CD4-positive, alpha-beta memory T cell (primary cell): Measurements from ENCODE around the gene SORT1. TPM values are rescaled to one million over a fixed set of nuclear protein-coding genes. Genes with fewer than 3 reads are reported as not detected.

Source experiments
- CTCF ChIA-PET: fragments of 350-600 bp; sonication (Branson Sonifier 250); formaldehyde crosslinking; loops from one replicate; lab custom pipeline; 2021; ENCODE audit warnings: inconsistent platforms; ENCODE audit not compliant: partially characterized antibody; lab: Charles Lee
- POLR2A ChIA-PET: fragments of 350-600 bp; sonication (Branson Sonifier 250); formaldehyde crosslinking; loops from one replicate; lab custom pipeline; 2021; ENCODE audit not compliant: partially characterized antibody; lab: Charles Lee
- DNase-seq, 5 donors: peaks; one replicate each; pipeline versions ENCODE4 v3.0.0 to v3.0.0-alpha.2; 2020 to 2022; ENCODE audit warnings: mixed read lengths in 1 of 5
- H3K27ac ChIP-seq: one replicate; pipeline ENCODE4 v1.7.0; 2013; ENCODE audit warnings: low read depth, low read length
- H3K27me3 ChIP-seq: 2 replicates; pipeline ENCODE4 v1.7.0; 2013; ENCODE audit warnings: mild to moderate bottlenecking, low read length, moderate library complexity; ENCODE audit not compliant: insufficient read depth
- H3K36me3 ChIP-seq: 2 replicates; pipeline ENCODE4 v1.7.0; 2013; ENCODE audit warnings: mild to moderate bottlenecking, low read length, moderate library complexity; ENCODE audit not compliant: insufficient read depth
- H3K4me1 ChIP-seq: 2 replicates; pipeline ENCODE4 v1.7.0; 2013; ENCODE audit warnings: mild to moderate bottlenecking, low read length, moderate library complexity; ENCODE audit not compliant: insufficient read depth
- H3K4me3 ChIP-seq, 2 donors: one replicate each; pipeline ENCODE4 v1.7.0; 2013; ENCODE audit warnings: low read length in 2 of 2, mild to moderate bottlenecking in 1 of 2
- H3K9me3 ChIP-seq, 2 donors: one replicate each; pipeline ENCODE4 v1.7.0; 2013; ENCODE audit warnings: low read length in 2 of 2, control low read depth in 1 of 2; ENCODE audit not compliant: control insufficient read depth in 1 of 2
- H3K27ac Mint-ChIP-seq, 7 donors: one replicate each; pipeline ENCODE4 v1.8.0; 2020 to 2021; ENCODE audit warnings: mixed read lengths in 7 of 7, mild to moderate bottlenecking in 6 of 7, inconsistent platforms in 3 of 7, moderate library complexity in 3 of 7
- H3K27me3 Mint-ChIP-seq, 2 donors: one replicate each; pipeline ENCODE4 v1.8.0; 2020 to 2021; ENCODE audit warnings: mixed read lengths in 2 of 2
- H3K36me3 Mint-ChIP-seq, 2 donors: one replicate each; pipeline ENCODE4 v1.8.0; 2020 to 2021; ENCODE audit warnings: mixed read lengths in 2 of 2, inconsistent platforms in 1 of 2, mild to moderate bottlenecking in 1 of 2
- H3K4me1 Mint-ChIP-seq, 4 donors: one replicate each; pipeline ENCODE4 v1.8.0; 2020 to 2021; ENCODE audit warnings: mixed read lengths in 4 of 4, mild to moderate bottlenecking in 1 of 4
- H3K4me3 Mint-ChIP-seq, 8 donors: one replicate each; pipeline ENCODE4 v1.8.0; 2020 to 2021; ENCODE audit warnings: mixed read lengths in 8 of 8, mild to moderate bottlenecking in 7 of 8, moderate library complexity in 6 of 8, inconsistent platforms in 3 of 8
- H3K9me3 Mint-ChIP-seq, 8 donors: one replicate each; pipeline ENCODE4 v1.8.0; 2020 to 2021; ENCODE audit warnings: mixed read lengths in 8 of 8, mild to moderate bottlenecking in 5 of 8, inconsistent platforms in 3 of 8, moderate library complexity in 1 of 8
- intact Hi-C: fragments of 100-400 bp; cut with micrococcal nuclease; formaldehyde crosslinking; loops from one replicate; pipeline ENCODE4 v1.15.1; 2023
- polyA plus RNA-seq, 2 donors: library from polyadenylated mRNA; unstranded; fragments of 300-500 nt; fragmentation: Illumina TruSeq; gene quantifications; one replicate each; pipeline ENCODE4 v1.2.3, GENCODE V29; 2021
- total RNA-seq, 2 experiments: library from RNA; stranded (reverse); gene quantifications; one replicate each; pipeline ENCODE4 v1.2.3, GENCODE V29; 2021

The SORT1 gene
- total and polyA plus RNA-seq, 4 experiments from 2014 or later: 0.69 to 0.93 TPM; not detected in 2

DNA sequence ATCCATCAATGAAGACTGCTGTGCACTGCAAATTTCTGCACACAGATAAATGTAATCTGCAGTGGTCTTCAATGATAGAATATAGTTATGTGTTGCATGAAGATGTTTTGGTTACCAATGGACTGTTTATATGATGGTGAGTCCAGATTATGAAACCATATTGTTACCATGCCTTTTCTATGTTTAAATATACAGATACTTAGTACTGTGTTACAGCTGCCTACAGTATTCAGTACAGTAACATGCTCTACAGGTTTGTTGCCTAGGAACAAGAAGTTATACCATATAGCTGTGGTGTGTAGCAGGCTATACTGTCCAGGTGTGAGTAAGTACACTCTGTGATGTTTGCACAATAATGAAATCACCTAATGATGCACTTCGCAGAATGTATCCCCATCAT, 40.8 kb downstream of the SORT1 start:
- Histone ChIP-seq H3K27ac (no peak overlapping the region), H3K36me3 (no peaks in the 10 kb centered on the region), H3K4me1 (no peaks in the 10 kb centered on the region), H3K9me3 (no peaks in the 10 kb centered on the region), H3K4me3 (no peak overlapping the region), H3K27me3 (no peaks in the 10 kb centered on the region)
- ChIA-PET CTCF (interaction anchor here (1.1 kb wide), 1 partner anchor 31 kb away, joined by 3 read pairs; no protein-coding TSS in a partner anchor), POLR2A (no interaction called here)
- Mint-ChIP-seq H3K27me3 (peaks cover 10 to 14% of the 10 kb centered on the region in 2 donors), H3K36me3 (no peaks in the 10 kb centered on the region), H3K4me3 (no peak overlapping the region), H3K27ac (no peak overlapping the region), H3K4me1 (peaks cover 0 to 5% (median 2%) of the 10 kb centered on the region in 4 donors), H3K9me3 (peaks cover 0 to 2% (median 0%) of the 10 kb centered on the region in 8 donors)
- intact Hi-C loops: no loop called here
- no peak for DNase-seq

DNA sequence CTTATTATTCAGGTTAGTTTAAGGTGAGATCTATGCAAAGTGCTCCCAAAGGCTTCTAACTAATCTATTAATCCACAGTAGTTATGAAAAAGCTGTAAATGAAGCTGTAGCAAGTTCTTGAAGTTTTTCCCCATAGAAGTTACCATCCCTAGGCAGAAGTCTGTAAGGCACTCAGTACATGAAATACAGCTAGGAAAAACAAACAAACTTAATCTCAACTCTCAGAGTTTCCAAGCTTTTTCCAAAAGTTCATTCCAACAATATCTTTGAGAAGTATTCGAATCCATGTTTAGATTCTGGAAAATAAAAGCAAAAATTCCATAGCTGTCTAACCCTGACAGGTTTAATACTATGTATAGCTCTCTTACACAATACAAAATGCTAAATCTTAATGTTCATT, 41.2 kb downstream of the SORT1 start:
- no peaks in the 10 kb centered on the region for H3K27me3 ChIP-seq
- POLR2A ChIA-PET: no interaction called here
- no peak for DNase-seq
- H3K36me3 Mint-ChIP-seq: no peaks in the 10 kb centered on the region
- H3K9me3 ChIP-seq: no peaks in the 10 kb centered on the region
- H3K4me3 Mint-ChIP-seq: no peak overlapping the region
- H3K4me1 ChIP-seq: no peaks in the 10 kb centered on the region
- H3K27ac Mint-ChIP-seq: no peak overlapping the region
- H3K4me3 ChIP-seq: no peak overlapping the region
- H3K27ac ChIP-seq: no peak overlapping the region
- no peaks in the 10 kb centered on the region for H3K36me3 ChIP-seq
- CTCF ChIA-PET: no interaction called here
- H3K4me1 Mint-ChIP-seq: peaks cover 0 to 5% (median 2%) of the 10 kb centered on the region in 4 donors
- H3K9me3 Mint-ChIP-seq: peaks cover 0 to 2% (median 0%) of the 10 kb centered on the region in 8 donors
- peaks cover 13% of the 10 kb centered on the region in 2 donors for H3K27me3 Mint-ChIP-seq
- intact Hi-C loops: no loop called here

DNA sequence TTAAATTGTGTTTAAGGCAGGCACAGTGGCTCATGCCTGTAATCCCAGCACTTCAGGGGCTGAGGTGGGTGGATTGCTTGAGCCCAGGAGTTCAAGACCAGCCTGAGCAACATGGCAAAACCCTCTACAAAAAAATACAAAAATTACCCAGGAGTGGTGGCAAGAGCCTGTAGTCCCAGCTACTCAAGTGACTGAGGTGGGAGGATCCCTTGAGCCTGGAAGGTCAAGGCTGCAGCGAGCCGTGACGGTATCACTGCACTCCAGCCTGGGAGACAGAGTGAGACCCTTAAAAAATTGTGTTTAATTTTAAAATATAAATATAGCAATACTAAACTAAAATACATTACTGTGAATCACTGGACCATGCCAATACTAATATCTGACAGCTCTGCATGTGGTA, 42.8 kb downstream of the SORT1 start:
- H3K9me3 Mint-ChIP-seq: no peaks in the 10 kb centered on the region
- no peak overlapping the region for H3K4me3 Mint-ChIP-seq
- intact Hi-C loops: no loop called here
- H3K27ac Mint-ChIP-seq: no peak overlapping the region
- CTCF ChIA-PET: no interaction called here
- Histone ChIP-seq H3K4me1 (no peaks in the 10 kb centered on the region), H3K4me3 (no peak overlapping the region), H3K27me3 (no peaks in the 10 kb centered on the region), H3K36me3 (no peaks in the 10 kb centered on the region), H3K27ac (no peak overlapping the region), H3K9me3 (no peaks in the 10 kb centered on the region)
- H3K4me1 Mint-ChIP-seq: peaks cover 0 to 5% (median 2%) of the 10 kb centered on the region in 4 donors
- DNase-seq: no peak
- H3K36me3 Mint-ChIP-seq: no peaks in the 10 kb centered on the region
- POLR2A ChIA-PET: no interaction called here
- peaks cover 5 to 9% of the 10 kb centered on the region in 2 donors for H3K27me3 Mint-ChIP-seq

DNA sequence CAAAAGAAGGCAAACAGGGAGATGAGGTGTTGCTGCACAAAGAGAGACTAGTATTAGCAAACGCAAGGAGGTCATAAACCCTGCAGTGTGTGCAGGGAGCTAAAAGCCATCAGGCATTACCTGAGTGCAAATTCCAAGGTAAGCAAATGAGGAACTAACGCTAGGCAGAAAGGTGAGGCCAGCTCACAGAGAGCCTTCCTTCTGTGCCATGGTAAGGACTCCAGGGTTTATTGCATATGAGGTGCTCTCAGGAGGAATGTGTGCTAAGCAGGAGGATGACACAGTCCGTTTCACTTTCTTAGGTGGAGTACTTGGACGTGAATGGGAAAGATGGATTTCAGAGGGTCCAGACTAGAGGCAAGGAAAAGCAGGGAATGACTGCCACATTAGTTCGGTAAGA, 46.3 kb downstream of the SORT1 start:
- DNase-seq: no peak
- ChIA-PET CTCF (no interaction called here), POLR2A (no interaction called here)
- Histone ChIP-seq H3K27ac (no peak overlapping the region), H3K4me1 (no peaks in the 10 kb centered on the region), H3K36me3 (no peaks in the 10 kb centered on the region), H3K9me3 (no peaks in the 10 kb centered on the region), H3K4me3 (no peak overlapping the region), H3K27me3 (no peaks in the 10 kb centered on the region)
- Mint-ChIP-seq H3K27me3 (peaks cover 4 to 6% of the 10 kb centered on the region in 2 donors), H3K36me3 (no peaks in the 10 kb centered on the region), H3K9me3 (no peaks in the 10 kb centered on the region), H3K4me1 (peaks cover 0 to 5% (median 2%) of the 10 kb centered on the region in 4 donors), H3K27ac (no peak overlapping the region), H3K4me3 (no peak overlapping the region)
- intact Hi-C loops: no loop called here

DNA sequence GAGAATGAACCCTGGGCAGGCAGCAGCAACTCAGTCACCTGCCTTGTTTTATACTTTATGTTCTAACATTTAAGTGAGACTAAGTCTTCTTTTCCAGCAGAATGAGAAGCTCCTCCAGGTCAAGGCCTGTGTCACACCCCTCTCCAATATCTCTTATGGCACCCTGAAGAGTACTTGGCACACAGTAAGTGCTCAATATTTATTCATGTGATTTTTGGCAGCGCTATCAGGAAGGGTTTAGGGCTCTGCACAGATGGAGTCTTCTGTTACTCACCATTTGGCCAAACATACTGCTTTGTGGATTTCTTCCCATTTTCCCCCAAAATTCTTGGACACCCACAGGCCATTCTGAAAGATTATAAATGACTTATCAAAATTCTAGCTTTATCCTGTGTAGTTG, 47.1 kb downstream of the SORT1 start:
- Histone ChIP-seq H3K36me3 (no peaks in the 10 kb centered on the region), H3K4me1 (no peaks in the 10 kb centered on the region), H3K27ac (no peak overlapping the region), H3K27me3 (no peaks in the 10 kb centered on the region), H3K4me3 (no peak overlapping the region), H3K9me3 (no peaks in the 10 kb centered on the region)
- Mint-ChIP-seq H3K27me3 (peaks cover 4 to 6% of the 10 kb centered on the region in 2 donors), H3K36me3 (no peaks in the 10 kb centered on the region), H3K4me3 (no peak overlapping the region), H3K27ac (no peak overlapping the region), H3K9me3 (no peaks in the 10 kb centered on the region), H3K4me1 (peaks cover 0 to 5% (median 2%) of the 10 kb centered on the region in 4 donors)
- POLR2A ChIA-PET: no interaction called here
- CTCF ChIA-PET: no interaction called here
- no peak for DNase-seq
- intact Hi-C loops: no loop called here

DNA sequence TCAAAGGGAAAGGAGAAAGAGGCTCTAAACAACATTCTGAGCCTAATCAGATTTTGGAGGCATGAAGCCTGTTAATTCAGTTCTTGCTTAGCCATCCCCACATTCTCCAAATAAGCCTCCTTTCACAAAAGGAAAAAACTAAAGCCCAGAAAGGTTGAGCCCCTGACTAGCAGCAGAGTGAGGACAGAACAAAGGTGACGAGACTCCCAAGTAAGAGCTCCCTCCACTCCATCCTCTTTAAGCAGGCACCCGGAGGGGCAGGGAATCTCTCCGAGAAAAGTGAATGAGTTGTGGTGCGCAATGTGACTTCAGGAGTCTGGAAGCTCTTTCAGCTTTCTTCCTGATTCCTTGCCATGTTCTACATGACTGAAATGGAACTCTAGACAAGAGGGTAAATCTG, 47.5 kb downstream of the SORT1 start:
- CTCF ChIA-PET: no interaction called here
- peaks cover 7% of the 10 kb centered on the region in 2 donors for H3K27me3 Mint-ChIP-seq

DNA sequence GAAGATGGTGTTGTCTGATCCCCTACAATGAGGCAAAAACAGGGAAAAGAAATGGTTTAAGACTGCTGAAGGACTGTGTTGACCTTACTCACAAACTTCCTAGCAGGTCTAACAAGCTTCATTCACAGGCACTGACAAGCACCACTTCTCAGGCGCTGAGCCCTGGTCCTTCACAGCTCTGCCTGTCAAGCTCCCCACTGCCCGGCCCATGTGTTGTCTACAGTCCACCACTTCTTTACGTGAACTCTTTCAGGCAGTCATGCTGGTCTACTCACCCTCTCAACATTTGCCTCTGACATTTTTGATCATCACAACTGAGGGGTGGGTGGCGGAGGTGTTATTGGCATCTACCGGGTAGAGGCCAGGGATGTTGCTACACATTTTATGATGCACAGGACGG, 50.2 kb downstream of the SORT1 start:
- Histone ChIP-seq H3K27me3 (no peaks in the 10 kb centered on the region), H3K4me1 (no peaks in the 10 kb centered on the region), H3K27ac (no peak overlapping the region), H3K36me3 (no peaks in the 10 kb centered on the region), H3K4me3 (no peak overlapping the region), H3K9me3 (no peaks in the 10 kb centered on the region)
- Mint-ChIP-seq H3K27me3 (peaks cover 11 to 12% of the 10 kb centered on the region in 2 donors), H3K4me1 (no peaks in the 10 kb centered on the region), H3K9me3 (no peaks in the 10 kb centered on the region), H3K27ac (no peak overlapping the region), H3K36me3 (no peaks in the 10 kb centered on the region), H3K4me3 (no peak overlapping the region)
- intact Hi-C loops: no loop called here
- no peak for DNase-seq
- ChIA-PET CTCF (no interaction called here), POLR2A (no interaction called here)

More for the DNA sequence above, 47.5 kb downstream of the SORT1 start:
- H3K36me3 Mint-ChIP-seq: no peaks in the 10 kb centered on the region
- H3K9me3 ChIP-seq: no peaks in the 10 kb centered on the region
- no peak for DNase-seq
- H3K27ac ChIP-seq: no peak overlapping the region
- intact Hi-C loops: no loop called here
- no peak overlapping the region for H3K4me3 ChIP-seq
- no peaks in the 10 kb centered on the region for H3K27me3 ChIP-seq
- no peak overlapping the region for H3K27ac Mint-ChIP-seq
- peaks cover 0 to 5% (median 2%) of the 10 kb centered on the region in 4 donors for H3K4me1 Mint-ChIP-seq
- H3K4me1 ChIP-seq: no peaks in the 10 kb centered on the region
- POLR2A ChIA-PET: no interaction called here
- no peaks in the 10 kb centered on the region for H3K9me3 Mint-ChIP-seq
- H3K36me3 ChIP-seq: no peaks in the 10 kb centered on the region
- no peak overlapping the region for H3K4me3 Mint-ChIP-seq
